ENCODE measurements around the gene HPSE.

HPSE gene

GRCh38 chr4:83285055-83285407 is 49.6 kb downstream of the HPSE start:
- H3K36me3 ChIP-seq (replicated peaks in 1 of 2; ENCODE audit: control insufficient read depth in 2 of 2, insufficient read depth in 2 of 2, low read length in 2 of 2) = peaks cover 0 to 3% of the 10 kb centered on the region in 2 donors
- no peak overlapping the region for H4K91ac ChIP-seq (ENCODE audit: low read depth, low read length, poor library complexity)
- H2BK12ac ChIP-seq (ENCODE audit: low read length) = no peak overlapping the region
- no peak overlapping the region for H2BK120ac ChIP-seq (ENCODE audit: low read depth, low read length)
- no peak overlapping the region for H2AK5ac ChIP-seq (ENCODE audit: low read depth, low read length)
- no CpG with 5 or more reads among the region's 9 CpGs for WGBS, 2 donors (ENCODE audit: extremely low coverage in 2 of 2, insufficient read length in 2 of 2, insufficient replicate concordance in 1 of 2)
- H3K9ac ChIP-seq (ENCODE audit: low read depth, low read length, poor library complexity) = no peak overlapping the region
- no peak overlapping the region for H3K14ac ChIP-seq (ENCODE audit: low read length)
- H3K4me3 ChIP-seq (ENCODE audit: low read length in 2 of 2) = peak overlapping the region in 1 of 2 donors; percentile 63
- no peaks in the 10 kb centered on the region for H3K79me1 ChIP-seq (ENCODE audit: low read depth, low read length)
- H3K4me2 ChIP-seq (ENCODE audit: insufficient read depth, low read length, poor library complexity, severe bottlenecking) = peak overlapping the region; percentile 85
- H3K27ac ChIP-seq (replicated peaks; ENCODE audit: low read length) = no peak overlapping the region
- no peaks in the 10 kb centered on the region for H3K27me3 ChIP-seq (ENCODE audit: control insufficient read depth in 3 of 3, insufficient read depth in 3 of 3, low read depth in 1 of 3, low read length in 3 of 3)
- H3K18ac ChIP-seq (ENCODE audit: low read length) = no peak overlapping the region
- H2BK5ac ChIP-seq (ENCODE audit: low read length) = no peak overlapping the region
- H3K4me1 ChIP-seq (ENCODE audit: control insufficient read depth in 2 of 2, insufficient read depth in 1 of 2, low read depth in 1 of 2, low read length in 2 of 2) = peaks cover 0 to 2% of the 10 kb centered on the region in 2 donors
- H3K9me3 ChIP-seq (replicated peaks in 1 of 2; ENCODE audit: control insufficient read depth in 2 of 2, insufficient read depth in 1 of 2, low read depth in 1 of 2, low read length in 2 of 2) = no peaks in the 10 kb centered on the region
- H3K4ac ChIP-seq (ENCODE audit: low read length) = no peak overlapping the region
- DNase-seq (ENCODE audit: low spot score) = no peak
- no peak overlapping the region for H2BK15ac ChIP-seq (ENCODE audit: low read length)
- H3K23ac ChIP-seq (ENCODE audit: low read depth, low read length, poor library complexity) = no peak overlapping the region
- H2AFZ ChIP-seq (ENCODE audit: low read length) = peak overlapping the region; percentile 95
- H4K8ac ChIP-seq (ENCODE audit: low read depth, low read length) = no peak overlapping the region

- H3K18ac ChIP-seq (ENCODE audit: low read length) = peak within 1 kb of the TSS; percentile 97
- H3K4me3 ChIP-seq (ENCODE audit: low read length in 2 of 2) = peak within 1 kb of the TSS; percentile 63 to 92
- no peak within 1 kb of the TSS for H2BK5ac ChIP-seq (ENCODE audit: low read length)
- peak within 1 kb of the TSS; percentile 65 for H3K14ac ChIP-seq (ENCODE audit: low read length)
- no peak within 1 kb of the TSS for H2AK5ac ChIP-seq (ENCODE audit: low read depth, low read length)
- no peak within 1 kb of the TSS for H2BK120ac ChIP-seq (ENCODE audit: low read depth, low read length)
- H3K23ac ChIP-seq (ENCODE audit: low read depth, low read length, poor library complexity) = peak within 1 kb of the TSS; percentile 90
- H2BK15ac ChIP-seq (ENCODE audit: low read length) = no peak within 1 kb of the TSS
- peak within 1 kb of the TSS; percentile 85 for H3K4me2 ChIP-seq (ENCODE audit: insufficient read depth, low read length, poor library complexity, severe bottlenecking)
- no peaks in the 10 kb centered on the region for H3K27me3 ChIP-seq (ENCODE audit: control insufficient read depth in 3 of 3, insufficient read depth in 3 of 3, low read depth in 1 of 3, low read length in 3 of 3)
- no CpG with 5 or more reads among the region's 76 CpGs for WGBS, 2 donors (ENCODE audit: extremely low coverage in 2 of 2, insufficient read length in 2 of 2, insufficient replicate concordance in 1 of 2)
- H2BK12ac ChIP-seq (ENCODE audit: low read length) = no peak within 1 kb of the TSS
- H3K4me1 ChIP-seq (ENCODE audit: control insufficient read depth in 2 of 2, insufficient read depth in 1 of 2, low read depth in 1 of 2, low read length in 2 of 2) = peaks cover 0 to 2% of the 10 kb centered on the region in 2 donors
- no peak within 1 kb of the TSS for H4K8ac ChIP-seq (ENCODE audit: low read depth, low read length)
- DNase-seq (ENCODE audit: low spot score) = peak; percentile 89
- H3K9me3 ChIP-seq (replicated peaks in 1 of 2; ENCODE audit: control insufficient read depth in 2 of 2, insufficient read depth in 1 of 2, low read depth in 1 of 2, low read length in 2 of 2) = no peaks in the 10 kb centered on the region
- peak within 1 kb of the TSS; percentile 95 for H2AFZ ChIP-seq (ENCODE audit: low read length)
- H3K79me1 ChIP-seq (ENCODE audit: low read depth, low read length) = no peaks in the 10 kb centered on the region
- H3K27ac ChIP-seq (replicated peaks; ENCODE audit: low read length) = peak within 1 kb of the TSS; percentile 93
- peak within 1 kb of the TSS; percentile 94 for H3K9ac ChIP-seq (ENCODE audit: low read depth, low read length, poor library complexity)
- no peak within 1 kb of the TSS for H3K4ac ChIP-seq (ENCODE audit: low read length)
- peak within 1 kb of the TSS; percentile 83 for H4K91ac ChIP-seq (ENCODE audit: low read depth, low read length, poor library complexity)
- H3K36me3 ChIP-seq (replicated peaks in 1 of 2; ENCODE audit: control insufficient read depth in 2 of 2, insufficient read depth in 2 of 2, low read length in 2 of 2) = peaks cover 0 to 3% of the 10 kb centered on the region in 2 donors
Observed at GRCh38 chr4:83284193-83285054, 50.2 kb downstream of the HPSE start, which contains the start of gene COQ2. Gene COQ2 (minus strand): TSS chr4:83284798. CDS start chr4:83284764, 34 bp downstream.

- Histone ChIP-seq H2BK5ac (ENCODE audit: low read length) (no peak overlapping the region), H3K18ac (ENCODE audit: low read length) (no peak overlapping the region), H4K8ac (ENCODE audit: low read depth, low read length) (no peak overlapping the region), H3K23ac (ENCODE audit: low read depth, low read length, poor library complexity) (no peak overlapping the region), H3K4ac (ENCODE audit: low read length) (no peak overlapping the region), H3K4me3 (ENCODE audit: low read length in 2 of 2) (no peak overlapping the region), H2BK120ac (ENCODE audit: low read depth, low read length) (no peak overlapping the region), H4K91ac (ENCODE audit: low read depth, low read length, poor library complexity) (no peak overlapping the region), H2BK15ac (ENCODE audit: low read length) (no peak overlapping the region), H2AK5ac (ENCODE audit: low read depth, low read length) (no peak overlapping the region), H3K9ac (ENCODE audit: low read depth, low read length, poor library complexity) (no peak overlapping the region), H3K14ac (ENCODE audit: low read length) (no peak overlapping the region), H3K9me3 (replicated peaks in 1 of 2; ENCODE audit: control insufficient read depth in 2 of 2, insufficient read depth in 1 of 2, low read depth in 1 of 2, low read length in 2 of 2) (no peaks in the 10 kb centered on the region), H2BK12ac (ENCODE audit: low read length) (no peak overlapping the region), H3K36me3 (replicated peaks in 1 of 2; ENCODE audit: control insufficient read depth in 2 of 2, insufficient read depth in 2 of 2, low read length in 2 of 2) (peaks cover 3 to 14% of the 10 kb centered on the region in 2 donors), H3K4me2 (ENCODE audit: insufficient read depth, low read length, poor library complexity, severe bottlenecking) (no peak overlapping the region), H3K27ac (replicated peaks; ENCODE audit: low read length) (no peak overlapping the region), H3K4me1 (ENCODE audit: control insufficient read depth in 2 of 2, insufficient read depth in 1 of 2, low read depth in 1 of 2, low read length in 2 of 2) (peaks cover 0 to 2% of the 10 kb centered on the region in 2 donors), H3K79me1 (ENCODE audit: low read depth, low read length) (no peaks in the 10 kb centered on the region), H2AFZ (ENCODE audit: low read length) (no peak overlapping the region), H3K27me3 (ENCODE audit: control insufficient read depth in 3 of 3, insufficient read depth in 3 of 3, low read depth in 1 of 3, low read length in 3 of 3) (no peaks in the 10 kb centered on the region)
- DNase-seq (ENCODE audit: low spot score) = no peak
- no CpG with 5 or more reads among the region's 7 CpGs for WGBS, 2 donors (ENCODE audit: extremely low coverage in 2 of 2, insufficient read length in 2 of 2, insufficient replicate concordance in 1 of 2)
Observed at GRCh38 chr4:83283181-83283580, 51.5 kb downstream of the HPSE start.

- Histone ChIP-seq H2BK15ac (ENCODE audit: low read length) (no peak overlapping the region), H3K23ac (ENCODE audit: low read depth, low read length, poor library complexity) (no peak overlapping the region), H2BK12ac (ENCODE audit: low read length) (no peak overlapping the region), H3K4ac (ENCODE audit: low read length) (no peak overlapping the region), H3K36me3 (replicated peaks in 1 of 2; ENCODE audit: control insufficient read depth in 2 of 2, insufficient read depth in 2 of 2, low read length in 2 of 2) (peaks cover 5 to 23% of the 10 kb centered on the region in 2 donors), H3K18ac (ENCODE audit: low read length) (no peak overlapping the region), H3K9ac (ENCODE audit: low read depth, low read length, poor library complexity) (no peak overlapping the region), H4K8ac (ENCODE audit: low read depth, low read length) (no peak overlapping the region), H3K27me3 (ENCODE audit: control insufficient read depth in 3 of 3, insufficient read depth in 3 of 3, low read depth in 1 of 3, low read length in 3 of 3) (no peaks in the 10 kb centered on the region), H4K91ac (ENCODE audit: low read depth, low read length, poor library complexity) (no peak overlapping the region), H3K14ac (ENCODE audit: low read length) (no peak overlapping the region), H3K4me1 (ENCODE audit: control insufficient read depth in 2 of 2, insufficient read depth in 1 of 2, low read depth in 1 of 2, low read length in 2 of 2) (peaks cover 0 to 2% of the 10 kb centered on the region in 2 donors), H2BK5ac (ENCODE audit: low read length) (no peak overlapping the region), H2BK120ac (ENCODE audit: low read depth, low read length) (no peak overlapping the region), H3K79me1 (ENCODE audit: low read depth, low read length) (no peaks in the 10 kb centered on the region), H3K4me3 (ENCODE audit: low read length in 2 of 2) (no peak overlapping the region), H3K4me2 (ENCODE audit: insufficient read depth, low read length, poor library complexity, severe bottlenecking) (no peak overlapping the region), H3K9me3 (replicated peaks in 1 of 2; ENCODE audit: control insufficient read depth in 2 of 2, insufficient read depth in 1 of 2, low read depth in 1 of 2, low read length in 2 of 2) (no peaks in the 10 kb centered on the region), H3K27ac (replicated peaks; ENCODE audit: low read length) (no peak overlapping the region), H2AFZ (ENCODE audit: low read length) (no peak overlapping the region), H2AK5ac (ENCODE audit: low read depth, low read length) (no peak overlapping the region)
- no CpG with 5 or more reads among the region's 4 CpGs for WGBS, 2 donors (ENCODE audit: extremely low coverage in 2 of 2, insufficient read length in 2 of 2, insufficient replicate concordance in 1 of 2)
- peak; percentile 14 for DNase-seq (ENCODE audit: low spot score)
Observed at GRCh38 chr4:83282049-83282535, 52.6 kb downstream of the HPSE start.

Measured in neuronal stem cell (in vitro differentiated cells).